WTC11 (cell line): Measurements from ENCODE around the gene CSKMT. TPM values are rescaled to one million over a fixed set of nuclear protein-coding genes. Genes with fewer than 3 reads are reported as not detected.
A peak's percentile ranks its signal among the peaks of the same experiment; 100 is the strongest.

Experiments used
- ESRRA ChIP-seq: sonication (generic); formaldehyde crosslinking; IDR thresholded peaks from 2 replicates; pipeline ENCODE4 v1.8.1; 2022; ENCODE audit warnings: mild to moderate bottlenecking, missing genetic modification reagents, borderline replicate concordance
- FOXP1 ChIP-seq: sonication (generic); formaldehyde crosslinking; IDR thresholded peaks from 2 replicates; pipeline ENCODE4 v1.8.0; 2022; ENCODE audit warnings: missing genetic modification reagents, mild to moderate bottlenecking, moderate library complexity, borderline replicate concordance
- GABPB1 ChIP-seq: sonication (generic); formaldehyde crosslinking; IDR thresholded peaks from 2 replicates; pipeline ENCODE4 v1.8.1; 2023; ENCODE audit warnings: mild to moderate bottlenecking, missing genetic modification reagents
- GRHL2 ChIP-seq: fragments of 250-450 bp; sonication (Bioruptor Pico); IDR thresholded peaks from 2 replicates; pipeline ENCODE4 v1.8.0; 2022; ENCODE audit warnings: mild to moderate bottlenecking, moderate library complexity; ENCODE audit not compliant: insufficient replicate concordance, severe bottlenecking
- IRF2 ChIP-seq: sonication (generic); formaldehyde crosslinking; IDR thresholded peaks from 2 replicates; pipeline ENCODE4 v1.8.0; 2022; ENCODE audit warnings: low read depth, missing genetic modification reagents, borderline replicate concordance
- MYBL2 ChIP-seq: sonication (generic); formaldehyde crosslinking; IDR thresholded peaks from 2 replicates; pipeline ENCODE4 v1.8.1; 2023; ENCODE audit warnings: mild to moderate bottlenecking, moderate library complexity, missing genetic modification reagents
- NR2C2 ChIP-seq: sonication (generic); formaldehyde crosslinking; IDR thresholded peaks from 2 replicates; pipeline ENCODE4 v1.8.0; 2022; ENCODE audit warnings: mild to moderate bottlenecking, missing genetic modification reagents
- SMAD4 ChIP-seq: sonication (generic); formaldehyde crosslinking; IDR thresholded peaks from 2 replicates; pipeline ENCODE4 v1.8.0; 2022; ENCODE audit warnings: mild to moderate bottlenecking, missing genetic modification reagents
- SOX15 ChIP-seq: fragments of 250-450 bp; sonication (Bioruptor Pico); IDR thresholded peaks from 2 replicates; pipeline ENCODE4 v1.9.0; 2021; ENCODE audit warnings: mild to moderate bottlenecking
- ZBTB21 ChIP-seq: sonication (generic); formaldehyde crosslinking; IDR thresholded peaks from 2 replicates; pipeline ENCODE4 v1.8.1; 2023; ENCODE audit warnings: mild to moderate bottlenecking, missing genetic modification reagents, borderline replicate concordance
- ZNF416 ChIP-seq: fragments of 250-450 bp; sonication (Bioruptor Pico); IDR thresholded peaks from 2 replicates; pipeline ENCODE4 v1.9.0; 2021; ENCODE audit warnings: mild to moderate bottlenecking, inconsistent platforms
- total RNA-seq: library from RNA; stranded (reverse); gene quantifications from 3 replicates; pipeline ENCODE4 v1.2.3, GENCODE V29; 2021
- TF ChIP-seq, protein P1 (sequence below): sonication (generic); formaldehyde crosslinking; conservative IDR thresholded peaks from 2 replicates; pipeline ENCODE4 v1.8.1; 2023; ENCODE audit warnings: mild to moderate bottlenecking, low read depth, missing genetic modification reagents, moderate library complexity
- TF ChIP-seq, protein P2 (sequence below): sonication (generic); formaldehyde crosslinking; IDR thresholded peaks from 2 replicates; pipeline ENCODE4 v1.8.0; 2022; ENCODE audit warnings: mild to moderate bottlenecking, missing genetic modification reagents
- TF ChIP-seq, protein P3 (sequence below): sonication (generic); formaldehyde crosslinking; IDR thresholded peaks from 2 replicates; pipeline ENCODE4 v1.8.1; 2023; ENCODE audit warnings: mild to moderate bottlenecking, moderate library complexity, missing genetic modification reagents
- TF ChIP-seq, protein P4 (sequence below): sonication (generic); formaldehyde crosslinking; IDR thresholded peaks from 2 replicates; pipeline ENCODE4 v1.8.1; 2022; ENCODE audit warnings: mild to moderate bottlenecking, moderate library complexity, missing genetic modification reagents
- TF ChIP-seq, protein P5 (sequence below): sonication (generic); formaldehyde crosslinking; IDR thresholded peaks from 2 replicates; pipeline ENCODE4 v1.8.1; 2022; ENCODE audit warnings: missing genetic modification reagents, borderline replicate concordance
- TF ChIP-seq, protein P6 (sequence below): sonication (generic); formaldehyde crosslinking; IDR thresholded peaks from 2 replicates; pipeline ENCODE4 v1.8.0; 2023; ENCODE audit warnings: mild to moderate bottlenecking, missing genetic modification reagents
- TF ChIP-seq, protein P7 (sequence below): sonication (generic); formaldehyde crosslinking; IDR thresholded peaks from 2 replicates; pipeline ENCODE4 v1.8.0; 2022; ENCODE audit warnings: mild to moderate bottlenecking, missing genetic modification reagents
- TF ChIP-seq, protein P8 (sequence below): fragments of 250-450 bp; sonication (Bioruptor Pico); IDR thresholded peaks from 2 replicates; pipeline ENCODE4 v1.9.0; 2021; ENCODE audit warnings: mild to moderate bottlenecking
- TF ChIP-seq, protein P9 (sequence below): sonication (generic); formaldehyde crosslinking; IDR thresholded peaks from 2 replicates; pipeline ENCODE4 v1.8.1; 2022; ENCODE audit warnings: low read depth, missing genetic modification reagents, borderline replicate concordance

CSKMT gene
- total RNA-seq, 1 experiment from 2014 or later: 75.6 TPM

DNA sequence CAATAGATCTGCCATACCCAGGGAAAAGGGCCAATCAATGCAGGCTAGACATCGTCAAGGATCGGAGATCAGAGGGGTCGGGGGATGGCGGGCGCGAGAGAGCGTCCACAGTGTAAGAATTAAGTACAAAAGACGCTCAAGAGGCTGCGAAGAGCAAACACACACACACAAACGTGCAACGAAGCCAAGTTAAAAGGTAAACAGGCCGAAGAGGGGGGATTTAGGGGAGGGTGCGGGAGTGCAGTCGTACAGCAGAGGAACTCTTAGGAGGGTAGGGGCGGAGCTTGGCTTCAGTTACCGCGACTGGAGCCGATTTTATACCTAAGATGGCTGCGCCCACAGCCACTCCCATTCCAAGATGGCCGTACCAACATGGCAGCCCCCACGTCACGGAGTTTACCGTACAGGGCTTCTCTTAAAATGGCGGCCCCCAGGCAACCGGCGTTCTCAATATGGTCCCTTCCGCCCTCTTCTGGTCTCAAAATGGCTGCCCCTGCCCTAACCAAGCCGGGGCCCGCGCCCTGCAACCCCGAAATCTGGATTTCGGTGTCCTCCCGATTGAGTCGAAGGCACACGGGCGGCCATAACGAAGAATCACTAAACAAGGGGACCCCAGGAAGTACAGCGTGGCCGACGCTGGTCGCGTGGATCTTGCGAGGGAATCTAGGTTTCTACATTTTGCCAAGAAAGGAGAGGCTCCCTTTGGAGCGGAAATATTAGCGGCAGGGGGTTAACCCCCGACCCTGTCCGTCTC, 44.3 kb downstream of the CSKMT start (continued):
- TF ChIP-seq, protein P1, sequence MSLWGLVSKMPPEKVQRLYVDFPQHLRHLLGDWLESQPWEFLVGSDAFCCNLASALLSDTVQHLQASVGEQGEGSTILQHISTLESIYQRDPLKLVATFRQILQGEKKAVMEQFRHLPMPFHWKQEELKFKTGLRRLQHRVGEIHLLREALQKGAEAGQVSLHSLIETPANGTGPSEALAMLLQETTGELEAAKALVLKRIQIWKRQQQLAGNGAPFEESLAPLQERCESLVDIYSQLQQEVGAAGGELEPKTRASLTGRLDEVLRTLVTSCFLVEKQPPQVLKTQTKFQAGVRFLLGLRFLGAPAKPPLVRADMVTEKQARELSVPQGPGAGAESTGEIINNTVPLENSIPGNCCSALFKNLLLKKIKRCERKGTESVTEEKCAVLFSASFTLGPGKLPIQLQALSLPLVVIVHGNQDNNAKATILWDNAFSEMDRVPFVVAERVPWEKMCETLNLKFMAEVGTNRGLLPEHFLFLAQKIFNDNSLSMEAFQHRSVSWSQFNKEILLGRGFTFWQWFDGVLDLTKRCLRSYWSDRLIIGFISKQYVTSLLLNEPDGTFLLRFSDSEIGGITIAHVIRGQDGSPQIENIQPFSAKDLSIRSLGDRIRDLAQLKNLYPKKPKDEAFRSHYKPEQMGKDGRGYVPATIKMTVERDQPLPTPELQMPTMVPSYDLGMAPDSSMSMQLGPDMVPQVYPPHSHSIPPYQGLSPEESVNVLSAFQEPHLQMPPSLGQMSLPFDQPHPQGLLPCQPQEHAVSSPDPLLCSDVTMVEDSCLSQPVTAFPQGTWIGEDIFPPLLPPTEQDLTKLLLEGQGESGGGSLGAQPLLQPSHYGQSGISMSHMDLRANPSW (CRISPR knock-in tag): no peak; the same call in 1 of the 2 replicates
- TF ChIP-seq, protein P2, sequence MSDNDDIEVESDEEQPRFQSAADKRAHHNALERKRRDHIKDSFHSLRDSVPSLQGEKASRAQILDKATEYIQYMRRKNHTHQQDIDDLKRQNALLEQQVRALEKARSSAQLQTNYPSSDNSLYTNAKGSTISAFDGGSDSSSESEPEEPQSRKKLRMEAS (CRISPR knock-in tag): peak; percentile 83; the same call in 1 of the 2 replicates
- TF ChIP-seq MYBL2 (CRISPR knock-in tag): no peak
- TF ChIP-seq ZBTB21: no peak
- no peak for TF ChIP-seq SOX15 (CRISPR knock-in tag)
- TF ChIP-seq, protein P3, sequence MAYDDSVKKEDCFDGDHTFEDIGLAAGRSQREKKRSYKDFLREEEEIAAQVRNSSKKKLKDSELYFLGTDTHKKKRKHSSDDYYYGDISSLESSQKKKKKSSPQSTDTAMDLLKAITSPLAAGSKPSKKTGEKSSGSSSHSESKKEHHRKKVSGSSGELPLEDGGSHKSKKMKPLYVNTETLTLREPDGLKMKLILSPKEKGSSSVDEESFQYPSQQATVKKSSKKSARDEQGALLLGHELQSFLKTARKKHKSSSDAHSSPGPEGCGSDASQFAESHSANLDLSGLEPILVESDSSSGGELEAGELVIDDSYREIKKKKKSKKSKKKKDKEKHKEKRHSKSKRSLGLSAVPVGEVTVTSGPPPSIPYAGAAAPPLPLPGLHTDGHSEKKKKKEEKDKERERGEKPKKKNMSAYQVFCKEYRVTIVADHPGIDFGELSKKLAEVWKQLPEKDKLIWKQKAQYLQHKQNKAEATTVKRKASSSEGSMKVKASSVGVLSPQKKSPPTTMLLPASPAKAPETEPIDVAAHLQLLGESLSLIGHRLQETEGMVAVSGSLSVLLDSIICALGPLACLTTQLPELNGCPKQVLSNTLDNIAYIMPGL: peak; percentile 85
- TF ChIP-seq NR2C2 (CRISPR knock-in tag): no peak
- TF ChIP-seq IRF2 (CRISPR knock-in tag): no peak
- no peak for TF ChIP-seq ZNF416 (CRISPR knock-in tag)
- TF ChIP-seq ESRRA: peak; percentile 55; the same call in 1 of the 2 replicates
- TF ChIP-seq, protein P4, sequence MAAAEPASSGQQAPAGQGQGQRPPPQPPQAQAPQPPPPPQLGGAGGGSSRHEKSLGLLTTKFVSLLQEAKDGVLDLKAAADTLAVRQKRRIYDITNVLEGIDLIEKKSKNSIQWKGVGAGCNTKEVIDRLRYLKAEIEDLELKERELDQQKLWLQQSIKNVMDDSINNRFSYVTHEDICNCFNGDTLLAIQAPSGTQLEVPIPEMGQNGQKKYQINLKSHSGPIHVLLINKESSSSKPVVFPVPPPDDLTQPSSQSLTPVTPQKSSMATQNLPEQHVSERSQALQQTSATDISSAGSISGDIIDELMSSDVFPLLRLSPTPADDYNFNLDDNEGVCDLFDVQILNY (CRISPR knock-in tag): peak; percentile 88
- TF ChIP-seq, protein P5, sequence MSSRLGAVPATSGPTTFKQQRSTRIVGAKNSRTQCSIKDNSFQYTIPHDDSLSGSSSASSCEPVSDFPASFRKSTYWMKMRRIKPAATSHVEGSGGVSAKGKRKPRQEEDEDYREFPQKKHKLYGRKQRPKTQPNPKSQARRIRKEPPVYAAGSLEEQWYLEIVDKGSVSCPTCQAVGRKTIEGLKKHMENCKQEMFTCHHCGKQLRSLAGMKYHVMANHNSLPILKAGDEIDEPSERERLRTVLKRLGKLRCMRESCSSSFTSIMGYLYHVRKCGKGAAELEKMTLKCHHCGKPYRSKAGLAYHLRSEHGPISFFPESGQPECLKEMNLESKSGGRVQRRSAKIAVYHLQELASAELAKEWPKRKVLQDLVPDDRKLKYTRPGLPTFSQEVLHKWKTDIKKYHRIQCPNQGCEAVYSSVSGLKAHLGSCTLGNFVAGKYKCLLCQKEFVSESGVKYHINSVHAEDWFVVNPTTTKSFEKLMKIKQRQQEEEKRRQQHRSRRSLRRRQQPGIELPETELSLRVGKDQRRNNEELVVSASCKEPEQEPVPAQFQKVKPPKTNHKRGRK (CRISPR knock-in tag): no peak
- peak; percentile 42; the same call in 1 of the 2 replicates for TF ChIP-seq FOXP1 (CRISPR knock-in tag)
- no peak for TF ChIP-seq GRHL2
- TF ChIP-seq, protein P6, sequence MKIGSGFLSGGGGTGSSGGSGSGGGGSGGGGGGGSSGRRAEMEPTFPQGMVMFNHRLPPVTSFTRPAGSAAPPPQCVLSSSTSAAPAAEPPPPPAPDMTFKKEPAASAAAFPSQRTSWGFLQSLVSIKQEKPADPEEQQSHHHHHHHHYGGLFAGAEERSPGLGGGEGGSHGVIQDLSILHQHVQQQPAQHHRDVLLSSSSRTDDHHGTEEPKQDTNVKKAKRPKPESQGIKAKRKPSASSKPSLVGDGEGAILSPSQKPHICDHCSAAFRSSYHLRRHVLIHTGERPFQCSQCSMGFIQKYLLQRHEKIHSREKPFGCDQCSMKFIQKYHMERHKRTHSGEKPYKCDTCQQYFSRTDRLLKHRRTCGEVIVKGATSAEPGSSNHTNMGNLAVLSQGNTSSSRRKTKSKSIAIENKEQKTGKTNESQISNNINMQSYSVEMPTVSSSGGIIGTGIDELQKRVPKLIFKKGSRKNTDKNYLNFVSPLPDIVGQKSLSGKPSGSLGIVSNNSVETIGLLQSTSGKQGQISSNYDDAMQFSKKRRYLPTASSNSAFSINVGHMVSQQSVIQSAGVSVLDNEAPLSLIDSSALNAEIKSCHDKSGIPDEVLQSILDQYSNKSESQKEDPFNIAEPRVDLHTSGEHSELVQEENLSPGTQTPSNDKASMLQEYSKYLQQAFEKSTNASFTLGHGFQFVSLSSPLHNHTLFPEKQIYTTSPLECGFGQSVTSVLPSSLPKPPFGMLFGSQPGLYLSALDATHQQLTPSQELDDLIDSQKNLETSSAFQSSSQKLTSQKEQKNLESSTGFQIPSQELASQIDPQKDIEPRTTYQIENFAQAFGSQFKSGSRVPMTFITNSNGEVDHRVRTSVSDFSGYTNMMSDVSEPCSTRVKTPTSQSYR (CRISPR knock-in tag): no peak
- TF ChIP-seq, protein P7, sequence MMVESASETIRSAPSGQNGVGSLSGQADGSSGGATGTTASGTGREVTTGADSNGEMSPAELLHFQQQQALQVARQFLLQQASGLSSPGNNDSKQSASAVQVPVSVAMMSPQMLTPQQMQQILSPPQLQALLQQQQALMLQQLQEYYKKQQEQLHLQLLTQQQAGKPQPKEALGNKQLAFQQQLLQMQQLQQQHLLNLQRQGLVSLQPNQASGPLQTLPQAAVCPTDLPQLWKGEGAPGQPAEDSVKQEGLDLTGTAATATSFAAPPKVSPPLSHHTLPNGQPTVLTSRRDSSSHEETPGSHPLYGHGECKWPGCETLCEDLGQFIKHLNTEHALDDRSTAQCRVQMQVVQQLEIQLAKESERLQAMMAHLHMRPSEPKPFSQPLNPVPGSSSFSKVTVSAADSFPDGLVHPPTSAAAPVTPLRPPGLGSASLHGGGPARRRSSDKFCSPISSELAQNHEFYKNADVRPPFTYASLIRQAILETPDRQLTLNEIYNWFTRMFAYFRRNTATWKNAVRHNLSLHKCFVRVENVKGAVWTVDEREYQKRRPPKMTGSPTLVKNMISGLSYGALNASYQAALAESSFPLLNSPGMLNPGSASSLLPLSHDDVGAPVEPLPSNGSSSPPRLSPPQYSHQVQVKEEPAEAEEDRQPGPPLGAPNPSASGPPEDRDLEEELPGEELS: no peak
- TF ChIP-seq SMAD4 (CRISPR knock-in tag): no peak
- no peak for TF ChIP-seq GABPB1 (CRISPR knock-in tag)
- TF ChIP-seq, protein P8, sequence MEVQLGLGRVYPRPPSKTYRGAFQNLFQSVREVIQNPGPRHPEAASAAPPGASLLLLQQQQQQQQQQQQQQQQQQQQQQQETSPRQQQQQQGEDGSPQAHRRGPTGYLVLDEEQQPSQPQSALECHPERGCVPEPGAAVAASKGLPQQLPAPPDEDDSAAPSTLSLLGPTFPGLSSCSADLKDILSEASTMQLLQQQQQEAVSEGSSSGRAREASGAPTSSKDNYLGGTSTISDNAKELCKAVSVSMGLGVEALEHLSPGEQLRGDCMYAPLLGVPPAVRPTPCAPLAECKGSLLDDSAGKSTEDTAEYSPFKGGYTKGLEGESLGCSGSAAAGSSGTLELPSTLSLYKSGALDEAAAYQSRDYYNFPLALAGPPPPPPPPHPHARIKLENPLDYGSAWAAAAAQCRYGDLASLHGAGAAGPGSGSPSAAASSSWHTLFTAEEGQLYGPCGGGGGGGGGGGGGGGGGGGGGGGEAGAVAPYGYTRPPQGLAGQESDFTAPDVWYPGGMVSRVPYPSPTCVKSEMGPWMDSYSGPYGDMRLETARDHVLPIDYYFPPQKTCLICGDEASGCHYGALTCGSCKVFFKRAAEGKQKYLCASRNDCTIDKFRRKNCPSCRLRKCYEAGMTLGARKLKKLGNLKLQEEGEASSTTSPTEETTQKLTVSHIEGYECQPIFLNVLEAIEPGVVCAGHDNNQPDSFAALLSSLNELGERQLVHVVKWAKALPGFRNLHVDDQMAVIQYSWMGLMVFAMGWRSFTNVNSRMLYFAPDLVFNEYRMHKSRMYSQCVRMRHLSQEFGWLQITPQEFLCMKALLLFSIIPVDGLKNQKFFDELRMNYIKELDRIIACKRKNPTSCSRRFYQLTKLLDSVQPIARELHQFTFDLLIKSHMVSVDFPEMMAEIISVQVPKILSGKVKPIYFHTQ: no peak; the same call in 1 of the 2 replicates
- TF ChIP-seq, protein P9, sequence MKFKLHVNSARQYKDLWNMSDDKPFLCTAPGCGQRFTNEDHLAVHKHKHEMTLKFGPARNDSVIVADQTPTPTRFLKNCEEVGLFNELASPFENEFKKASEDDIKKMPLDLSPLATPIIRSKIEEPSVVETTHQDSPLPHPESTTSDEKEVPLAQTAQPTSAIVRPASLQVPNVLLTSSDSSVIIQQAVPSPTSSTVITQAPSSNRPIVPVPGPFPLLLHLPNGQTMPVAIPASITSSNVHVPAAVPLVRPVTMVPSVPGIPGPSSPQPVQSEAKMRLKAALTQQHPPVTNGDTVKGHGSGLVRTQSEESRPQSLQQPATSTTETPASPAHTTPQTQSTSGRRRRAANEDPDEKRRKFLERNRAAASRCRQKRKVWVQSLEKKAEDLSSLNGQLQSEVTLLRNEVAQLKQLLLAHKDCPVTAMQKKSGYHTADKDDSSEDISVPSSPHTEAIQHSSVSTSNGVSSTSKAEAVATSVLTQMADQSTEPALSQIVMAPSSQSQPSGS: no peak
